Fibroblast of the aortic adventitia (primary cell): ENCODE measurements around the gene OR7A10. TPM values are rescaled to one million over a fixed set of nuclear protein-coding genes. Genes with fewer than 3 reads are reported as not detected.
"Not testable (repeated sequence)": the region's sequence is repeated elsewhere in the genome, so short reads cannot be mapped to it uniquely, and the experiment has no call there.

Experiments
- DNase-seq: peaks from one replicate; pipeline ENCODE4 v3.0.0-alpha.2; 2010; ENCODE audit warnings: low read depth
- H3K4me3 ChIP-seq: 2 replicates; pipeline ENCODE4 v1.5.1; 2011; ENCODE audit warnings: low read depth, mild to moderate bottlenecking, control low read depth, low read length, moderate library complexity
- CTCF ChIP-seq: IDR thresholded peaks from 2 replicates; pipeline ENCODE4 v1.5.1; 2011; ENCODE audit warnings: mild to moderate bottlenecking, low read length, control low read depth, inconsistent platforms; ENCODE audit not compliant: insufficient read depth
- small RNA-seq: library from RNA; depleted of rRNA; stranded (forward); fragments of <200 nt; gene quantifications from one replicate; pipeline ENCODE3, GENCODE V24; 2012
- total RNA-seq: library from RNA; depleted of rRNA; stranded (reverse); fragments of >200 nt; gene quantifications from 2 replicates; pipeline ENCODE4 v1.2.3, GENCODE V29; 2012; ENCODE audit warnings: low replicate concordance

The OR7A10 gene
- total RNA-seq, 1 donor, result not detected

- H3K4me3 ChIP-seq, result no peak overlapping the region
- DNase-seq, result no peak
- TF ChIP-seq CTCF, result no peak
Observed at GRCh38 chr19:14796021-14796420, 52.7 kb downstream of the OR7A10 start.

GRCh38 chr19:14795078-14795721 is 53.5 kb downstream of the OR7A10 start:
- DNase-seq, result no peak
- TF ChIP-seq CTCF, result no peak
- no peak overlapping the region for H3K4me3 ChIP-seq

- DNase-seq, H3K4me3 ChIP-seq: not testable (repeated sequence)
Observed at GRCh38 chr19:14792250-14792649, 56.5 kb downstream of the OR7A10 start.

Small RNA genes within 50 kb of the gene (small RNA-seq; reads per million reads assigned to genes)
- gene AC005255.1 (not detected), gene OR7A18P (not detected)

Other genes starting within 250 kb of the OR7A10 start
- gene ADGRE3, start 174.1 kb downstream of the OR7A10 start, total RNA-seq, result not detected in 2 replicates
- gene ZNF333, start 158.9 kb downstream of the OR7A10 start, total RNA-seq, result 10.5 and 21.1 TPM in 2 replicates
- 0.09 TPM in 1 of 2 replicates, not detected in the other for gene ADGRE2, start 70.4 kb downstream of the OR7A10 start, total RNA-seq
- gene OR7A5, start 13.7 kb downstream of the OR7A10 start, total RNA-seq, result not detected in 2 replicates
- gene OR7C1, start 13.7 kb downstream of the OR7A10 start, total RNA-seq, result not detected in 2 replicates
- not detected in 2 replicates for gene OR7A17, start 37.2 kb upstream of the OR7A10 start, total RNA-seq
- gene OR7C2, start 92.6 kb upstream of the OR7A10 start, total RNA-seq, result not detected in 2 replicates
- gene SLC1A6, start 130.9 kb upstream of the OR7A10 start, total RNA-seq, result not detected in 2 replicates
- gene CASP14, start 200.6 kb upstream of the OR7A10 start, total RNA-seq, result not detected in 2 replicates
- gene OR1I1, start 233.3 kb upstream of the OR7A10 start, total RNA-seq, result not detected in 2 replicates